ENCODE results near the gene CNNM3.

CNNM3 gene

DNA sequence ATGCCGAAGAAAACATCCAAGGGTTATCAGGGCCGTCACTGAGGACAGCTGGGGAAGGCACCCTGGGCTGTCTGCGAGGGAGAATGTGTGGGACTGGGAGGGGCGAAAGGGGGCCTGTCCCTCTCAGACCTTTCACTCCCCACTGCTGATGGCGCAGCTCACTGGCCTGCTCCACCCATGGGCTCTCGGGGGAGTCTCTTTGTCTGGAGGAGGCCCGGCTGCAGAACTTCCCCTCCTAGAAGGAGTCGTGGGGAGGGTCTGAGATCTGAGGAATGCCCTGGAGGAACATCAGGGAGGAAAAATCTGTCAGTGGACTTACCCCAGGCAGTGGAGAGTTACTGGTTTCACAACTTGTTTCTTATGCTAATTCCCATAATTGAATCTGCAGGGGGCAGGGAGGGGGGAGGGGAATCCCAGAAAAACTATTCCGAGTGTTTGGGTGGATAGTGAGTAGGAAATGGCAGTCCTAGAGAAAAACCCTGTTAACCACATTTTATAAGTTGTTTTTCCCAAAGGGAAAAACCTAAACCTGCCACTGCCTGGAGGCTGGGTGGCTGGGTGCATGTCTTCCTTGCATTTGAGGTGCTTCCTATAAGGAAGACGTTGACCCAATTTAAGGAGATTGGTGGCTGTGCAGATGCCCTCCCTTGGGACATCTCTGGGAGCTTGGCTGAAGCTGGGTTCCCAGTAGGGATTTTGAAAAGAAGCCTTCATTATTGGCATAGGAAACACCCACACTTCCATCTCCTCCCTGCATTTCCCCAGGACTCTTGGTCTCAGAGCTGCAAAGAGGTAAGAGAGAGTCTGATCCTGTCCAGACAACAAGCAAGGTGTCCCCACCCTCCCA, 65.5 kb downstream of the CNNM3 start:
- no peak for DNase-seq

- DNase-seq: no peak
Measured at GRCh38 chr2:96882230-96882629, 66.2 kb downstream of the CNNM3 start.

DNA sequence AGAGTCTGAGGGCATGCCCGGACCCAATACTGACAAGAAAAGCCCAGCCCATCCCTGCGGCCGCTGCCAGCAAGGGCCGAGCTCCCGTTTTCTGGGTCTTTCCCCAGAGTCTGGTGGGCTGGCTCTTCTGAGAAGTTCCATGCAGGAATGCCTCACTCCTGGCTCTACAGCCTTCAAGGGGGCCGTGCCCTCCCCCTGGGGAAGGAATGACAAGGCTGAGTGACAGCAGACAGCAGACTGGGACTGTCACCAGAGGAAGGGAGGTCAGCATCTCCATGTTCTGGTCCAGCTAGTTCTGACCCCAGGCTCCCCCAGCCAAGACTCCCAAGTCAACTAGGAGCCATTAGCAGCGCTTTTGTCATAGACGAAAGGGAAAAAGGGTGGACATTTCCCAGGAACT, 66.8 kb downstream of the CNNM3 start:
- DNase-seq: no peak

- no peak for DNase-seq
Measured at GRCh38 chr2:96883306-96883705, 67.2 kb downstream of the CNNM3 start.

Data from GOT3 (cell line).